HG02981 (cell line): Measurements from ENCODE around the gene ST6GALNAC5.

Source experiments
- ATAC-seq: cut with Tn5 transposase; IDR thresholded peaks from one replicate; pipeline ENCODE4 v1.9.1; 2021; ENCODE audit warnings: mild to moderate bottlenecking, moderate library complexity; ENCODE audit not compliant: unreplicated experiment

ST6GALNAC5 gene

DNA sequence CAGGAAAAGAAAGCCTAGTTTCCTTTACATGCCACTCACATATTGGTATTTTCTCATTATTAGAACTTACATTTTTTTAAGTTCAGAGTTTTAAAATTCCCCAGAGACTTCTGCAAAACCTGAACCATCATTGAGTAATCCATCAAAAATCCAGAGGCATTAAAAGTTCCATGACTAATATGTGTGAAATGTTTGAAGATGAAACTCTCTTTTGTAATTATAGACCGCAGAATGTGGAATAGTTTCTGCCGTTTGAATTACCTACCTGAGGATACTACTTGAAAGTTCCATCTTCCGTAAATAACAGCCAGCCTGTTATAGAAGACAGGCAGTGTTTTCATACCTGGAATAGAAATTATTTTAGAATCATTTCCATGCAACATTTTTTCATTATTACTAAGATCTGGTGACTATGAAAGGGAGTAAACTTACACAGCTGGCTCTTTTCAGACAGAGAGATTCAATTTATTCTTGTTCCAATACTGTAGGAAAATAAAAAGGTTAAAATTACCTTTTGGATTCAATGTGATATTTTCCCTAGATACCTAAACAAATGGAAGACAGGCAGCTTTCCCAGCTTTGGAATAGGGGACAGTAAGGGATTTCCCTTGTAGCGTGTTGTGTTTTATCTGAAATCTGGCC is 131.4 kb downstream of the ST6GALNAC5 start:
- no peak for ATAC-seq

DNA sequence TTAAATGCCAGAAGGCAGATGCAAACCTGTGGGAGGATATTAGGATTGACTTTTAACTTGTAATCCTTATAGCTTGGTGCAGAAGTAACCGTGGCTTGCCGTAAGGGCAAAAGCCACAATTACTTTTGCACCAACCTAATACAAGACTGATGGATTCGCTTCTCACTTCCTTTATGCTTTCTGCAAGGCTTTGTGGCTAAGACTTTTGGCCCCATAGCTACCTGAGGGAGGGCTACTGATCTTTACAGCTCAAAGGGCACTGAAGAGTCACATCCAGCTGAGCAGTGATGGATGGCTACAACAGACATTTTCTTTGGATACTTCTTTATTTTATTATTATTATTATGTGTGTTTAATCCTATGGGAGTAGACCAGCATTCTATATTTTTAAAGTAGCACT is 140.4 kb downstream of the ST6GALNAC5 start:
- ATAC-seq = no peak

DNA sequence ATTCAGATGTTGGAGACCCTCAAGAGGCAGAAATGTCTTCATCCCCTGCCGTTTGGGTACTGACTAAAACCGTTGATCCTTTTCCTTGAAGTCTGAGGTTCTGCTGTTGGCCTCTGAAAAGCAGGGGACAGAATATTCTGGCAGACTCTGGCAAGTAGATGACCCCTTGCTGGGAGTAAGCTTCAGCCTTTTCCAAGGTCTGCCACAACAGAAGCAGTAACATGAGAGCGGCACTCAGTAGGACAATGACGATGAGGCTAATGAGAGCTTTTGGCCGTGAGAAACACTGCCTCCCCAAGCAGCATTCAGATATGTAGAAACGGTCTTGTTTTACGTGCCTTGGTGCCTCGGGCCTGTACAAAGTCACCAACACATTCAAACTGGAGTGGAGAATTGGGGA is 143.7 kb downstream of the ST6GALNAC5 start:
- ATAC-seq = no peak

DNA sequence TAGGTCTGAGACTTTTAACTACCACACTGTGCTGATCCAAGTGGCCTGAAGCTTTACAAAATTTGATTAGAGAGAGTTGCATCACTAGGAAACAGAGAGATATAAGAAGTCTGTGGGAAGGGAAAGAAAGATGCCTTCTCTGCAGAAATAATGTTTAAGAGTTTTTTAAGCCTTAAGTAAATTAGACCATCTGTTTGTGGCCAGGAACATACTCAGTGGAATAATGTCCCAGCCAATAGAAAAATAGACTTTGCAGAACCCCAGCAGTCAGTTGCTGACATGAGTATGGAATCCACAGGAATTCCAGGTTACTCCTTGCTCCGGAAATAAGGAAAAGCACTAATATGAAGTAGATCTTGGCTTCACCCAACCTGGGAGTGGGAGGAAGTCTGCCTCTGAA is 144.8 kb downstream of the ST6GALNAC5 start:
- no peak for ATAC-seq

DNA sequence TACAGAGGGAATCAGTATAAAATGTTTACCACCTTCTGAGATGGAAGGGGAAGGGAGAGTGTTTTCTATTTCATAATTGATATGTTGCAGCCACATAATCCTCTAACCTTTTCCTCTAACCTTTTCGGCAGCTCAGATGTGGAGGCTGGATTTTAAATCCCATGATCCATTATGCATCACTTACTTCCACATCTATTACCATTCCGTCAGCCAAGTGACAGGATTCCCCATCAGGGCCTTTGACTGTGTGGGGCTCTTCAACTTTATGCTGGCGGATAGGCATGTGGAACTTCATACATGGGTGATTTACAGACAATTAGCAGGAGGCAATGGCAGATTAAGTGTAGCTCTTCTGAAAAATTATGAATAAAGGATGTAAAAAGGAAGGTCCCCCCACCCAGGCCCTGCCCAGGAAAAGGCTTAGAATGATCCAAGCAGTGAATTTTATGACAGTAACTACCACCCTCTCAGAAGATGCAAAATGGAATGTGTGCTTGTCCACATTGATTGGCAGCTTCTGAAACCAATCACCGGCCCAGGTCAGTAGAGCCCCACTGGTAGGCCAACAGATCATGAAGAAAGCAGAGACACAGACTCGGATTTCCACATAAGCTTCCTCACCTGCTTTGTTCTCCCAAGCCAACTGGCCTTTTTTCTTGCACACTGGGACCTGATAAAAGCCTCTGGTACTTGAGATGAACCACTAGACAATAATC is 147.0 kb downstream of the ST6GALNAC5 start:
- no peak for ATAC-seq

DNA sequence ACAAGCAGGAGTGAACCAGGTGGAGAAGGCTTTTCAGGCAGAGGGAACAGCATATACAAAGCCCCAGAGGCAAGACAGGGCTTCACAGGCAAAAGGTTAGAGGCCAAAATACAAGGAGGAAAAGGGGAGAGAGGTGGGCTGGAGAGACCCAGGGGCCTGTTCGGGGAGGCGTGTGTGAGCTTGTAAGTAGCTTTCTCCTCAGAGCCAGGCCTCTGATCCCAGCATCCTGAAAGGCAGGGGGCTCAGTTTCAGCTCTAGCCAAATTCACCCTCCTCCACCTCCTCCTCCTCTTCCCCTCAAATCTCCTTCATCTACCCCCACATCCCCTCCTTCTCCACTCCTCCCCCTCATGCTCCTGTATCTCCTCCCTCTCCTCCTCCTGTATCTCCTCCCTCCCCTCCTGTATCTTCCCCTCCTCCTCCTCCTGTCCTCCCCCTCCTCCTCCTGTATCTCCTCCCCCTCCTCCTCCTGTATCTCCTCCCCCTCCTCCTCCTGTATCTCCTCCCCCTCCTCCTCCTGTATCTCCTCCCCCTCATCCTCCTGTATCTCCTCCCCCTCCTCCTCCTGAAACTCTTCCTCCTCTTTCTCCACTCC is 148.6 kb downstream of the ST6GALNAC5 start:
- ATAC-seq = no peak

DNA sequence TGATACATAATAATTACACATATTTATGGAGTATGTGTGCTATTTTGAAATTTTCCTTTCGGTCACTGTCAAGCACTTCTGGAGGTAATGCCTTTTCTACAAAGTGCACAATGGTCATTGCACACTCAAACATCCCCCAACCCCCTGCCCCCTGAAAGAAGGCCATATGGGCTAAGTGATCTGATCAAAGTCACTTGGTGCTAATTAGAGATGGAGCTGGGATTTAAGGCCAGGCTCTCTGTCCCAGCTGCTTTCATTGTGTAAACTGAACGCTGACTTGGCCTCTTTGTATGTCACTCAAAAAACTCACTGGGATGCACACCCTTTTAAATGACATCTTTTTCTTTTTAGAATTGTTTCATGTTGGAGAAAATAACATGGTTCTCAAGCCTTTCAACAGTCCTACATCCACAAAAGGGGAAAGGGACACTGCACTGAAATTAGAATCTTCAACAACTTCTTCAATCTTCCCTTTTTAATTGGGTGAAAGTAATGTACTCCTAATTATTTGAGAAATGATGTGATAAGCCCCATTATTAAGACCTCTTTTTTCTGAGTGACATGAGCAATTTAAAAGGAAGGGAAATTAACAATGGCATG is 149.2 kb downstream of the ST6GALNAC5 start:
- no peak for ATAC-seq

DNA sequence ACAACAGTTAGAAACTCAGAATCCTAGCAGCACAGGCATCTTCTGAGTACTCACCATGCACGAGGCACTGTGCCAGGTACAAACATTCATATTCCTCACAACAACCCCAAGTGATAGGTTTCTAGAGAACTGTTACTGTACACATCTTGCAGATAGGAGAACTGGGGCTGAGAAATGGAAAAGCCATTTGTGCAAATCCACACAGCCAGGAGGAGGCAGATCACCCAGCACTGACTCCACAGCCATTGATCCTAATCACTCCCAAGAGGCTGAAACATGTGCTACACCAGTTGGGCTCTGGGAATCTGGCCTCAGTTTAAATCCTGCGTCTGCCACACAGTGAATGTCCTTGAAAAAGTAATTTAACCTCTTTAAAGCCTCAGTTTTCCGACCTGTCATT is 151.0 kb downstream of the ST6GALNAC5 start:
- no peak for ATAC-seq

DNA sequence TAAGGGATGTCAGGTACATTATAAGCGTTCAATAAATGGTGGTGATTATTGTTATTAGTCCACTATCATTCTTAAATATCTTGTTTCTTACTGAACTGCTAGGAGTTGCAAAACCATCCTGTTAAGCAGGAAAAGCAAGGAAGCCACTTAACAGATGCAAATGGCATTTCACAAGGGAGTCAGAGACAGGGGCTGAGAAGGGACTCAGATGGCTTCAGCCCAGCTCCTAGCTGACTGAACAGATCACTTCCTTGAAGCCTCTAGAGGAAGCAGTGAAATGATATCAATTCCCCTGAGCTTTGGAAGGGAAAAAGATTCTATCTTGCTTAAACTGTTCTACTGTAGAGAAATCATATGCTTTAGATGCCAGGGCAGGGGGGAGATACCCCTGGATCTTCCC is 151.5 kb downstream of the ST6GALNAC5 start:
- ATAC-seq = no peak

DNA sequence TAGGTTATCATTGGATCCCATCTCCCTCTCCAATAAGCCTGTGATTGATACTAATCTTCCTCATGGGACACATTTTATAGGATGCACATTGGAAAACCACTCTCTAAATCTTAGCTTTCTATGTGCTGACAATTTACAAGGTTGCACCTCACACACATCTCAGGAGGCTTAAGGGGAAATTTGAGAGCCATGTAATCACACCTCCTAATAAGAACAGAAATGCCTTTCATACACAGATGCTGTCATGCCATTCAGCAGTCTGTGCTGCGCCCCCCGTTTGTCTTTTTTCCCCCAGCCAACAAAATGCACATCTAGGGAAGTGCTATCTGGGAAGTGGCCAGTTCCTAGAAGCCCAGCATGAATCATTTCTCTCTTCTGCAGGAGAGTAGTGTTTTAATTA is 154.5 kb downstream of the ST6GALNAC5 start:
- no peak for ATAC-seq

DNA sequence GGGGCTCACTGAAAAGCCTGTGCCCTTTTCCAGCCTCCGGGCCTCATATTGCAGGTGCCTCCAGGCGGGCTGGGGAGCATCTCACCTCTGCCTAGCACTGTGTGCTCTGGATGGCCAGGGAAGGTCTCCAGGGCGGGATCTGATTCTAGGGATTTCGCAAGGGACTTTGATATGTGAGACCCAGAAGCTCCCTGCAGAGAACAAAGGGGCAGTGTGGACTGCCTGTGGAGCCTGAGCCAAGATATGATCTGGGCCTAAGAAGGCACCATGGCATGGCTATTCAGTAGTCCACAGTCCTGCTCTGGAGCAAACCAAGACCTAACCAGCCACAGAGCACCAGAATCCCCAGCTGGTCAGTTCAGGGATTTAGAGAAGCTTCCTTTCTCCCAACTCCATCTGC is 157.2 kb downstream of the ST6GALNAC5 start:
- no peak for ATAC-seq

DNA sequence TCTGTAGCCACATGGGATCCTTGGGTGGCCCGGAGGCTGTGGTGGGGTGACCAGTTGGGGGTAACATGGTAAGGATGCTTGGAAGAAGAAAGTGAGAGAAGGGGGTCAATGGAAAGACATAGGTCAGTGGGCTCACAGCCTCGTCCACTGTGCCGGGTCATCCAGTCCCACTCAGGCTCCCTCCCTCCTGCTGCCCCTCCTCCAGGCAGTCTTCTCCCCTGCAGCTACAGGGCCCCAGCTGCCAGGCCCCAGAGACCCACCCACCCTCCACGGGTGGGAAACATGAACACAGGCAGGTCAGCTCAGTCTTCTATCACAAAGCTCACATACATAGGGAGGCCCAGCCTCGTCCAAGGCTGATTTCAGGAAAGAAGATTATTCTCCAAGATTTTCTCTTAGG is 158.3 kb downstream of the ST6GALNAC5 start:
- ATAC-seq = no peak

DNA sequence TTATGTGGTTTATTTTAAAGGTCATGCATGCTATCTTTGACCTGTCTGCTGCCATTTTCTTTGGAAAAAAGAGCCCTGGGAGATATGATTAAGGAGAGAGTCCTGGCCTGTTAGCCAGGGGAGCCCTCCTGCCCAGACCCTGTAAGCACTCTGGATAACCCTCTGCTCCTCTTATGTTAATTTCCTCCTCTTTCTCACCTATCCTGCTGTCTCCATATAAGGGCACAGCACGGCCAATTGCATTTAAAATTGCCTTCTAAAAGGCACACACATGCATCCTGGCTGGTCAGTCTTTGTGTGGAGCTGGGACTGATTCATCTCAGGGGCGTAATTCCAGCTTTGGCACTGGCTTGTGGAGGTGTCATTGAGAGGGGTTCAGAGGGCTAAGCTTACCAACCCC is 158.9 kb downstream of the ST6GALNAC5 start:
- ATAC-seq = no peak

DNA sequence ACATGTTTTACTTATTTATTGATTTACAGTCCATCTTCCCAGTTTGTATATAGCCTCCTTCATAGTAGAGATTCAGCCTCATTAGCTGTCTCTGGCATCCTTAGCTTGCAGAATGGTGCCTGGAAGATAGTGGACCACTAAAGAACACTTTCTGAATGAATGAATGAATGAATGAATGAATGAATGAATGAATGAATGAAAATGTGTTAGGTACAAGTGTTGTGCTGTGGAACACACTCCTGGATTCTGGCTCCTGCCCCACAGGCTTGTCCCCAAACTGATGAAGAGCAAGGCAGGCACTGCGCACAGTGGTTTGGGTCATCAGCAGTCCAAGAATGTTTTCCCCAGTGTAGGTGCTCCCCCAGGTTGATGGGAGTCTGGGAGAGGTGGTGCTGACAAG is 159.4 kb downstream of the ST6GALNAC5 start:
- ATAC-seq = no peak

DNA sequence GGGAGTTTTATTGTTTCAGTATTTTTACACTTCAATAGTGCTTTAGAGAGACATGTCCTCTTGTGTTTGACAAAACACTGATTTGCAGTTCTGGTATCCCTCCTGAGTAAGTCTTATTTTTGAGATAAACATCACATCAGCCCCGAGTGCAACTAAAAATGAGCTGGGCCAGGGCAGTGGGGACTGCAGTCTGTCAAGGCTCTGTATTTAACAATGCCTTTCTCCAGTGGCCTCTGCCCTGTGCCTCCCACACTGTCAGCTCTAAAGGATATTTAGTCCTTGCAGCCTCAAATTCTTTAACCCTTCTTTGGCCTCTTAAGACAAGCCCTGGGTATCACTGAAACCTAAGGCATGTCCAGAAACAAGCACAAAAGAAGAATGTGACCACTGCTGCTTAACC is 160.6 kb downstream of the ST6GALNAC5 start:
- no peak for ATAC-seq

DNA sequence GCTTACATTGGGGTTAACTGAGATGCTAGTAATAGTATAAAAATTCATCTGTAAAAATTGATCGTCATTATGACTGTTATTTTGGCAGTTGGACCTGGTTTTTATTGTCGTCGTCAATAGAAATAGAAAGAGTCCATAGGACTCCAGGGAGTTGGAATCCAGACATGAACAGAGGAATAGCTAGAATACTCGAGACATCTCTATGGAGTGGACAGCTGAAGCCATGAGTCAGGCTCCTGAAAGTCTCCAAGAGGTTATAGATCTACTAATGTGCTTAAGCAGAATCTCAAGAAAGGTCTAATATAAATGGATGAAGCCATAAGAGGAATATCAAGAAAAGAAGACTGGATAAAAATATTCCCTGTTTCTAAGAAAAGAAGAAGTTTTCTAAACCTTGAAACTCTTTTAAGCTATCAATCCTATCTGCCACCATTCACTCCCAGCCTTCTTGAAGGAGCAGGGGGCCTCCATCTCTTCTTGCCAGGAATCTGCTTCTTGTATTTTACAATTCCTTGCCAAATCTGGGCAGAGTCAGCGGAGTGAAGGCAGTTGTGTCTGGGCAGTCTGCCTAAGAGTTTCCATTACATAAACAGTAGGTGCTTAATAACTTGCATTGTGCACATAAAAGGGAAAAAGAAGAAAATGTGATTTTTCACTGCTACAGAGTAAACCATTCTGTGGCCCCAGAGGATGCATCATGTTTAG is 163.3 kb downstream of the ST6GALNAC5 start:
- no peak for ATAC-seq

DNA sequence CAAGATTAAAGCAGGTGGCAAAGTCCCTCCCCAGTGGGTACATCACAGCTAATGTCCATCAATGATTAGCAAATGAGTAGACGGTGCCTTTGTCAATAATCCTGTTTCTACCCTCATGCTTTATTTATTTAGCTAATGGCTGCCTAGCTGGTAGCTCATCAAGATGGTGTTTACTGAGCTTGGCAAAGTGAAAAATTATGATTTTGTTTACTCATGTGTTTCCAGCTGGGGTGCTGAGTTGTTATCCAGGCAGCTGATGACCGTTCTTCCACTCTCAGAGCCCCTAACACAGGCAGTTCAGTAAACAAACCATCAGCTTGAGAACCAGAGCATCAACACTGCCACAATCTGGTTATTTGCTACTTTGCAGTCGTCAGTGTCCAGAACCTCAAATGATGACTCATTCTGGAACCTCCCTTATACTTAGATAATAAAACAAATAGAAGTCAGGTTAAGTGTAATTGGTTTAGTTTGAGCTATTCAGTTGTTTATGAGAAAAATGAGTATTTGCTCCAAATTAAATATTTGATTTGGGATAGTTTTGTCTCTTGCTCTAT is 163.9 kb downstream of the ST6GALNAC5 start:
- no peak for ATAC-seq

DNA sequence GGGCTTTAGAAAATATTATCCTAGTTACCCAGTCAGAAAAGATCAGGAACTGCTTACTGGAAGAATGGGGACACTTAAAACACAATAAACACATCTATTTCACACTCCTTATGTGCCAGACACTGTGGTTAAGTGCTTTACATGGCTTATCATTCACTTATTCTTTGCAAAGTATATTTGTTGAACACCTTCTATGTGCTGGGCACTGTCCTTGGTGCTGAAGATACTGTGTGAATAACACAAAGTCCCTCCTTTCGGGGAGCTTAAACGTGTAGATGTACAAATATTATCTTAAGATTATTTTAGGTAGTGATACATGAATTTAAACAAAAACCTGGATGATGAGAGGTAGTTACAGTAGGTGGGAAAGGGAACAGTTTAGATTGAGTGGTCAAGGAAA is 169.3 kb downstream of the ST6GALNAC5 start:
- no peak for ATAC-seq

DNA sequence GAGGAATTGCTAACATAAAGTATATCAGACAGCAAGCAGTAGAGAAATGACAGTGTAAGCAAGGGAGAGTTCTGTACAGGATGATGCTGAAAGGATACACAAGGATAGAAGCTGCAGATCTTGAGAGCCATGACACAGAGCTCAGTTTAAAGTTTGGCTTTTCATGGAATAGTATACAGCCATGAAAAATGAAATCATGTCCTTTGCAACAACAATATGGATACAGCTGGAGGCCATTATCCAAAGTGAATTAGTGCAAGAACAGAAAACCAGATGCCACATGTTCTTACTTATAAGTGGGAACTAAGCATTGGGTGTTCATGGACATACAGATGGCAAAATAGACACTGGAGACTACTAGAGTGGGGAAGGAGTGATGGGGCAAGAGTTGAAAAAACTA is 169.8 kb downstream of the ST6GALNAC5 start:
- ATAC-seq = no peak

DNA sequence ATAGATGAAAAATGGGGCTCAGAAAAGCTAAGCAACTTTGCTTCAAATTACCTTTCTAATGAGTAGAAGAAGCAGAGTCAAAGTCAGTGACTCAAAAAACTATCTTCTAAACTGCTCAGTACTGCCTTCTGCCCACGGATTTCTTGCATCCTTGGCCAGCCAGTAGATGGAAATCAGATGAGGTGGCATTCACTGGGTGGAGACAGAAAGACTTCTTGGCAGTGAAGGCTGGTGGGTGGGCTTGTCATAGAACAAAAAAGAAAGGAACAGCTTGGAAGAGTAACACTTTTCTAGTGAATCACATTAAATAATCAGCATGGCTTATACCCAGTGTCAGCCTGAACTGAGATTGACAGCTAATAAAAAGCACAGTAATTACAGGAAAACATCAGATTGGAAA is 170.7 kb downstream of the ST6GALNAC5 start:
- no peak for ATAC-seq

DNA sequence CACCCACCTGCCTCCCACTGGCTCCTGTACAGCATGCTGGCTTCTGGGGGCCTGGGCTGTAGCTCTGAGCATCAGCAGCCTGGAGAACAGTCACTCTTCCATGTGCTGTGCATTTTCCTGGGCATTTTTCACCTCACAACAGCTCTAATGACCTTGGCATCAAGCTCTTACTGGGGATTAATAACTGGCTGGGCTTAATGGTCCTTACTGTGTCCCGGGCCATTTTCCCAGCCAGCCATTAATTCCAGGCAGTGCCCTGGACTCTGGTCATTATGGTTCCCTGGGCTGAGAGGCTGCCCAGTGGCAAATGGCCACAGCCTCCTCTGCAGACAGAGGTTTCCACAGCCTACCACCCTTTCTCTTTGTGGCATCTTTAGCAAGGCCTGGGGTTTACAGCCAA is 171.8 kb downstream of the ST6GALNAC5 start:
- no peak for ATAC-seq
